Tibial nerve (tissue), 4 donors: ENCODE measurements around the gene ADGRG4.

Experiments
- CTCF ChIP-seq, 5 experiments: fragments of 200-600 bp in 3 of 5; fragments of 450-650 bp in 2 of 5; sonication (generic) in 3 of 5; IDR thresholded peaks; one replicate each; pipeline ENCODE4 v1.5.1; 2016 to 2019; ENCODE audit warnings: antibody characterized with exemption in 5 of 5, mild to moderate bottlenecking in 3 of 5, moderate library complexity in 2 of 5
- EP300 ChIP-seq, 2 donors: sonication (generic); formaldehyde crosslinking; IDR thresholded peaks; one replicate each; pipeline ENCODE4 v1.6.1; 2017; ENCODE audit warnings: antibody characterized with exemption in 2 of 2, mild to moderate bottlenecking in 1 of 2
- POLR2A ChIP-seq, 2 donors: fragments of 450-650 bp; IDR thresholded peaks; one replicate each; pipeline ENCODE4 v1.6.1; 2017; ENCODE audit warnings: antibody characterized with exemption in 2 of 2, mild to moderate bottlenecking in 2 of 2, moderate library complexity in 2 of 2

- TF ChIP-seq CTCF (IDR thresholded peaks at IDR 0.05) (no peak), POLR2A (IDR thresholded peaks at IDR 0.05) (peak in 1 of 2 donors; percentile 61), EP300 (IDR thresholded peaks at IDR 0.05) (peak in 1 of 2 donors; percentile 68)
These were observed 49.4 kb upstream of the ADGRG4 start, which contains the start of gene MAP7D3 for GRCh38 chrX:136251041-136251991.
